ENCODE results near the gene IZUMO4. TPM values are rescaled to one million over a fixed set of nuclear protein-coding genes. Genes with fewer than 3 reads are reported as not detected.

IZUMO4 gene
- total and polyA plus RNA-seq, 4 donors, result 5.0 to 9.8 (median 7.3) TPM

DNA sequence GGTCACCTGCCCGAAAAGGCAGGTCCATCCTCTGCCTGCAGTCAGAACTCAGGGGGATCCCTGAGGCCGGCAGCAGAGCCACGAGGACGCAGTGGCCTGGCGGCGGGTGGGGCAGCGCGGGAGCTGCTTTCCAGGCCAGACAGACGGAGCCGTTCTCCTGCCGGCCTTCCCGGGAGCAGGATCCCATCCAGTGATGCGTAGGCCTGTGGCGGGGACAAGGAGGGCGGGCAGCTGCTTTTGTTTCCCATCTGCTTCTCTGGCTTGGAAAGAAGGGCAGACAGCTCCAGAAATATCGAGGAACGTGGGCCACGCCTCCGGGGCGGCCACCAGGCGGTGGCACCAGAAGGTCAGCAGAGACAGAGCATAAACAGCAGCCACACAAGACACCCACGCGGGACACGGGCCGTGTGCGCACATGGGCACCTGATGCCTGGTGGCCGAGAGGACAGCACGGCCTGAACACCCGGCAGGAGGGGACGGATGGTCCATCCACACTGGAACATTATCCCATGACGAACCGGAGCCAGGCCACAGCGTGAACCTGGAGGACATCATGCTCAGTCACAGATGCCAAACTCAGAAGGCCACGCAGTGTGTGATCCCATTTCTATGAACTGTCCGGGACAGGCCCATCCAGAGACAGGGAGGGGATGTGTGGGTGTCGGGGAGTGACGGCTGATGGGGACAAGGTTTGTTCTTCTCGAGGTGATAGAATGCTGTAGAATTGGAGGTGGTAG, 31.8 kb upstream of the IZUMO4 start:
- no peaks in the 10 kb centered on the region for H3K27me3 ChIP-seq (ENCODE audit: control insufficient read depth in 3 of 3, insufficient read depth in 3 of 3, low read length in 2 of 3)
- 70 to 81% methylated on average over 38 of the region's 38 CpGs for WGBS, 2 donors
- no peaks in the 10 kb centered on the region for H3K9me3 ChIP-seq (ENCODE audit: control insufficient read depth in 4 of 4, insufficient read depth in 3 of 4, low read length in 3 of 4)
- no peaks in the 10 kb centered on the region for H3K36me3 ChIP-seq (ENCODE audit: control insufficient read depth in 4 of 4, insufficient read depth in 4 of 4, low read length in 4 of 4)
- H3K9ac ChIP-seq (ENCODE audit: insufficient read depth in 1 of 2, low read length in 2 of 2), result no peak overlapping the region
- TF ChIP-seq, protein P1, sequence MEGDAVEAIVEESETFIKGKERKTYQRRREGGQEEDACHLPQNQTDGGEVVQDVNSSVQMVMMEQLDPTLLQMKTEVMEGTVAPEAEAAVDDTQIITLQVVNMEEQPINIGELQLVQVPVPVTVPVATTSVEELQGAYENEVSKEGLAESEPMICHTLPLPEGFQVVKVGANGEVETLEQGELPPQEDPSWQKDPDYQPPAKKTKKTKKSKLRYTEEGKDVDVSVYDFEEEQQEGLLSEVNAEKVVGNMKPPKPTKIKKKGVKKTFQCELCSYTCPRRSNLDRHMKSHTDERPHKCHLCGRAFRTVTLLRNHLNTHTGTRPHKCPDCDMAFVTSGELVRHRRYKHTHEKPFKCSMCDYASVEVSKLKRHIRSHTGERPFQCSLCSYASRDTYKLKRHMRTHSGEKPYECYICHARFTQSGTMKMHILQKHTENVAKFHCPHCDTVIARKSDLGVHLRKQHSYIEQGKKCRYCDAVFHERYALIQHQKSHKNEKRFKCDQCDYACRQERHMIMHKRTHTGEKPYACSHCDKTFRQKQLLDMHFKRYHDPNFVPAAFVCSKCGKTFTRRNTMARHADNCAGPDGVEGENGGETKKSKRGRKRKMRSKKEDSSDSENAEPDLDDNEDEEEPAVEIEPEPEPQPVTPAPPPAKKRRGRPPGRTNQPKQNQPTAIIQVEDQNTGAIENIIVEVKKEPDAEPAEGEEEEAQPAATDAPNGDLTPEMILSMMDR (IDR thresholded peaks at IDR 0.05; ENCODE audit: control extremely low read depth, extremely low read depth), result no peak
- no peak overlapping the region for H3K4me3 ChIP-seq
- DNase-seq (peak in 2 of 3 donors; percentile 31 to 54), ATAC-seq (ENCODE audit: insufficient read depth, low FRiP score) (no peak)
- peak overlapping the region; percentile 50 to 81 for H3K27ac ChIP-seq (ENCODE audit: low read depth in 1 of 2, low read length in 1 of 2)
- H3K4me1 ChIP-seq (ENCODE audit: control insufficient read depth in 5 of 5, insufficient read depth in 5 of 5, low read length in 5 of 5), result peaks cover 0 to 32% (median 9%) of the 10 kb centered on the region in 5 donors

DNA sequence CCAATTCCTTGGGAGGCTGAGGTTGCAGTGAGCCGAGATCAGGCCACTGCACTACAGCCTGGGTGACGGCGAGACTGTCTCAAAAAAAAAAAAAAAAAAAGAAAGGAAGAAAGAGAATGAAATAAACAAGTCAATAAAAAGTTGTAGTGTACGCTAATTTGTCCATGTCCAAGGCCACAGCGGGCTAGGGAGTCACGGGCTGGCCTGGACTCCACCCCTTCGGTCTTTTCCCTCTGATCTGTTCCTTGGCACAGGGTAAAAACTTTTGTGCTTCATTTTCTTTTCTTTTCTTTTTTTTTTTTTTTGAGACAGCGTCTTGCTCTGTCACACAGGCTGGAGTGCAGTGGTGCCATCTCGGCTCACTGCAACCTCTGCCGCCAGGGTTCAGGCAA, 26.3 kb upstream of the IZUMO4 start:
- no peak overlapping the region for H3K27ac ChIP-seq (ENCODE audit: low read depth in 1 of 2, low read length in 1 of 2)
- TF ChIP-seq, protein P1 (IDR thresholded peaks at IDR 0.05; ENCODE audit: control extremely low read depth, extremely low read depth), result no peak
- H3K36me3 ChIP-seq (ENCODE audit: control insufficient read depth in 4 of 4, insufficient read depth in 4 of 4, low read length in 4 of 4), result peaks cover 13 to 26% (median 18%) of the 10 kb centered on the region in 4 donors
- no peaks in the 10 kb centered on the region for H3K9me3 ChIP-seq (ENCODE audit: control insufficient read depth in 4 of 4, insufficient read depth in 3 of 4, low read length in 3 of 4)
- DNase-seq (no peak), ATAC-seq (ENCODE audit: insufficient read depth, low FRiP score) (no peak)
- no peak overlapping the region for H3K9ac ChIP-seq (ENCODE audit: insufficient read depth in 1 of 2, low read length in 2 of 2)
- H3K27me3 ChIP-seq (ENCODE audit: control insufficient read depth in 3 of 3, insufficient read depth in 3 of 3, low read length in 2 of 3), result no peaks in the 10 kb centered on the region
- no peak overlapping the region for H3K4me3 ChIP-seq
- peaks cover 0 to 3% (median 0%) of the 10 kb centered on the region in 5 donors for H3K4me1 ChIP-seq (ENCODE audit: control insufficient read depth in 5 of 5, insufficient read depth in 5 of 5, low read length in 5 of 5)
- WGBS, 2 donors, result 92 to 93% methylated on average over 10 of the region's 10 CpGs

DNA sequence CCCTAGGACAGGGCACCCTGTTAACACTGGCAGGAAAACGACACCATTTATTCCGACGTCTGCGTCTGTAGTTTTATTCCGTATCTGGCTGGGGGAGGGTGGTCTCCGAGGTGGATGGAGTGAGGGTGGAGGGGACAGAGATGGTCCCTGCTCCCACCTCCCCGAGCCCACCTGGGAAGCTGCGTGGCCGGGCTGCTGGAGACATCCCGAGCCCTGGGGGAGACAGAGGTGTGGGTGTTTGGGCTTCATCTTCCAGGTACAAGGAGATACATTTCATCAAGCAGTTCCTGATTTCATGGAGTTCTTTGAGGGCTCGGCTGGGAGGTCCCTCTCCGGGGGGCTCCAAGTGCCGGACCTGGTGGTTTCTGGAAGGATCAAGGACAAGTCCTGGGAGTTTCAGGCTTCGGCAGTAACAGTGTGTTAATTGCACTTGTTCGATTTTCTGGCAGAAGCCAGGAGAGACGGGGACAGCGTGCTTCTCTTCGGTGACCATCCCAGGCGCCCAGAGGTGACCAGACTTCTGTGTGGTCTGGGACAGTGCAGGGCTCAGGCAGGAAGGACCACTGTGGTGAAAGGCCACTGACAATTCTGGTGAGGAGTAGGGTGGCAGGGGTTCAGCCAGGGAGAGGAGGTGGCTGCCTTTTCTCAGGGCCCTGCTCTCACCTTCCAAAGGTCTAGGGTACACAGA, 25.6 kb upstream of the IZUMO4 start:
- Histone ChIP-seq H3K9me3 (ENCODE audit: control insufficient read depth in 4 of 4, insufficient read depth in 3 of 4, low read length in 3 of 4) (no peaks in the 10 kb centered on the region), H3K9ac (ENCODE audit: insufficient read depth in 1 of 2, low read length in 2 of 2) (no peak overlapping the region), H3K27ac (ENCODE audit: low read depth in 1 of 2, low read length in 1 of 2) (no peak overlapping the region), H3K36me3 (ENCODE audit: control insufficient read depth in 4 of 4, insufficient read depth in 4 of 4, low read length in 4 of 4) (peaks cover 15 to 30% (median 21%) of the 10 kb centered on the region in 4 donors), H3K4me3 (no peak overlapping the region), H3K27me3 (ENCODE audit: control insufficient read depth in 3 of 3, insufficient read depth in 3 of 3, low read length in 2 of 3) (no peaks in the 10 kb centered on the region), H3K4me1 (ENCODE audit: control insufficient read depth in 5 of 5, insufficient read depth in 5 of 5, low read length in 5 of 5) (peaks cover 0 to 3% (median 0%) of the 10 kb centered on the region in 5 donors)
- TF ChIP-seq, protein P1 (IDR thresholded peaks at IDR 0.05; ENCODE audit: control extremely low read depth, extremely low read depth), result no peak
- ATAC-seq (ENCODE audit: insufficient read depth, low FRiP score) (no peak), DNase-seq (no peak)
- WGBS, 2 donors, result 92 to 94% methylated on average over 19 of the region's 19 CpGs
